GM19452 (cell line): Measurements from ENCODE around the gene SATB1.
"Not testable (repeated sequence)": the region's sequence is repeated elsewhere in the genome, so short reads cannot be mapped to it uniquely, and the experiment has no call there.

Experiments used
- ATAC-seq: cut with Tn5 transposase; IDR thresholded peaks from one replicate; pipeline ENCODE4 v1.9.1; 2021; ENCODE audit not compliant: unreplicated experiment

SATB1 gene

GRCh38 chr3:18424729-18425640 is at the start of gene SATB1:
Gene SATB1, minus strand, starts transcription at chr3:18425339. Its CDS starts 4,372 bp downstream, at chr3:18420967.
- peak; percentile 63 for ATAC-seq

GRCh38 chr3:18474202-18474601 is 49.1 kb upstream of the SATB1 start:
- ATAC-seq: no peak

GRCh38 chr3:18469775-18470174 is 44.6 kb upstream of the SATB1 start:
- ATAC-seq: no peak

- no peak for ATAC-seq
These were observed 41.0 kb upstream of the SATB1 start for GRCh38 chr3:18466136-18466535.

GRCh38 chr3:18454766-18455165 is 29.6 kb upstream of the SATB1 start:
- ATAC-seq: no peak

- ATAC-seq: not testable (repeated sequence)
These were observed 24.5 kb upstream of the SATB1 start for GRCh38 chr3:18449618-18450017.

- no peak for ATAC-seq
These were observed 22.6 kb upstream of the SATB1 start for GRCh38 chr3:18447720-18448119.

- ATAC-seq: no peak
These were observed 21.1 kb upstream of the SATB1 start for GRCh38 chr3:18446149-18446825.

GRCh38 chr3:18445401-18446148 is 20.4 kb upstream of the SATB1 start:
- peak; percentile 26 for ATAC-seq

- ATAC-seq: peak; percentile 95
These were observed 19.7 kb upstream of the SATB1 start for GRCh38 chr3:18444595-18445400.

GRCh38 chr3:18443665-18444594 is 18.8 kb upstream of the SATB1 start:
- ATAC-seq: no peak

- ATAC-seq: no peak
These were observed 17.9 kb upstream of the SATB1 start for GRCh38 chr3:18442756-18443664.

GRCh38 chr3:18441551-18441950 is 16.4 kb upstream of the SATB1 start:
- no peak for ATAC-seq

GRCh38 chr3:18440066-18440722 is 15.1 kb upstream of the SATB1 start:
- ATAC-seq: no peak

- ATAC-seq: no peak
These were observed 14.1 kb upstream of the SATB1 start for GRCh38 chr3:18439281-18439680.

GRCh38 chr3:18438586-18438985 is 13.4 kb upstream of the SATB1 start:
- no peak for ATAC-seq

- ATAC-seq: no peak
These were observed 11.1 kb upstream of the SATB1 start for GRCh38 chr3:18436213-18436612.

GRCh38 chr3:18434711-18435110 is 9.6 kb upstream of the SATB1 start:
- ATAC-seq: no peak
